ENCODE data around the gene SGMS1. TPM values are rescaled to one million over a fixed set of nuclear protein-coding genes. Genes with fewer than 3 reads are reported as not detected.

Gene SGMS1
- total and polyA plus RNA-seq, 4 donors = 15.8 to 142 (median 41.3) TPM

- H3K9ac ChIP-seq (ENCODE audit: insufficient read depth in 1 of 2, low read length in 2 of 2) = no peak overlapping the region
- H3K27me3 ChIP-seq (ENCODE audit: control insufficient read depth in 3 of 3, insufficient read depth in 3 of 3, low read length in 2 of 3) = no peaks in the 10 kb centered on the region
- 89% methylated on average over 4 of the region's 4 CpGs for WGBS, 2 donors
- no peak overlapping the region for H3K27ac ChIP-seq (ENCODE audit: low read depth in 1 of 2, low read length in 1 of 2)
- TF ChIP-seq CTCF (IDR thresholded peaks at IDR 0.05; ENCODE audit: control extremely low read depth, extremely low read depth) = no peak
- no peak for ATAC-seq (ENCODE audit: insufficient read depth, low FRiP score)
- H3K4me1 ChIP-seq (ENCODE audit: control insufficient read depth in 5 of 5, insufficient read depth in 5 of 5, low read length in 5 of 5) = peaks cover 0 to 7% (median 3%) of the 10 kb centered on the region in 5 donors
- no peaks in the 10 kb centered on the region for H3K9me3 ChIP-seq (ENCODE audit: control insufficient read depth in 4 of 4, insufficient read depth in 3 of 4, low read length in 3 of 4)
- no peak for DNase-seq
- H3K36me3 ChIP-seq (ENCODE audit: control insufficient read depth in 4 of 4, insufficient read depth in 4 of 4, low read length in 4 of 4) = peaks cover 19 to 41% (median 21%) of the 10 kb centered on the region in 4 donors
- H3K4me3 ChIP-seq = no peak overlapping the region
Measured at GRCh38 chr10:50309342-50309741, 314.4 kb downstream of the SGMS1 start.

- Histone ChIP-seq H3K4me3 (no peak overlapping the region), H3K27me3 (ENCODE audit: control insufficient read depth in 3 of 3, insufficient read depth in 3 of 3, low read length in 2 of 3) (no peaks in the 10 kb centered on the region), H3K36me3 (ENCODE audit: control insufficient read depth in 4 of 4, insufficient read depth in 4 of 4, low read length in 4 of 4) (peaks cover 3 to 25% (median 11%) of the 10 kb centered on the region in 4 donors), H3K4me1 (ENCODE audit: control insufficient read depth in 5 of 5, insufficient read depth in 5 of 5, low read length in 5 of 5) (no peaks in the 10 kb centered on the region), H3K27ac (ENCODE audit: low read depth in 1 of 2, low read length in 1 of 2) (no peak overlapping the region), H3K9ac (ENCODE audit: insufficient read depth in 1 of 2, low read length in 2 of 2) (no peak overlapping the region), H3K9me3 (ENCODE audit: control insufficient read depth in 4 of 4, insufficient read depth in 3 of 4, low read length in 3 of 4) (no peaks in the 10 kb centered on the region)
- 95 to 96% methylated on average over 8 of the region's 8 CpGs for WGBS, 2 donors
- DNase-seq (no peak), ATAC-seq (ENCODE audit: insufficient read depth, low FRiP score) (no peak)
- TF ChIP-seq CTCF (IDR thresholded peaks at IDR 0.05; ENCODE audit: control extremely low read depth, extremely low read depth) = no peak
Measured at GRCh38 chr10:50304660-50305059, 319.1 kb downstream of the SGMS1 start.

GRCh38 chr10:50299948-50300669, 323.6 kb downstream of the SGMS1 start:
- DNase-seq (no peak), ATAC-seq (ENCODE audit: insufficient read depth, low FRiP score) (no peak)
- H3K27me3 ChIP-seq (ENCODE audit: control insufficient read depth in 3 of 3, insufficient read depth in 3 of 3, low read length in 2 of 3) = no peaks in the 10 kb centered on the region
- H3K36me3 ChIP-seq (ENCODE audit: control insufficient read depth in 4 of 4, insufficient read depth in 4 of 4, low read length in 4 of 4) = no peaks in the 10 kb centered on the region
- no peak overlapping the region for H3K27ac ChIP-seq (ENCODE audit: low read depth in 1 of 2, low read length in 1 of 2)
- 95 to 100% methylated on average over 1 of the region's 1 CpG for WGBS, 2 donors
- no peak for TF ChIP-seq CTCF (IDR thresholded peaks at IDR 0.05; ENCODE audit: control extremely low read depth, extremely low read depth)
- no peaks in the 10 kb centered on the region for H3K4me1 ChIP-seq (ENCODE audit: control insufficient read depth in 5 of 5, insufficient read depth in 5 of 5, low read length in 5 of 5)
- H3K9ac ChIP-seq (ENCODE audit: insufficient read depth in 1 of 2, low read length in 2 of 2) = no peak overlapping the region
- H3K9me3 ChIP-seq (ENCODE audit: control insufficient read depth in 4 of 4, insufficient read depth in 3 of 4, low read length in 3 of 4) = no peaks in the 10 kb centered on the region
- no peak overlapping the region for H3K4me3 ChIP-seq

GRCh38 chr10:50295367-50295766, 328.4 kb downstream of the SGMS1 start:
- no peaks in the 10 kb centered on the region for H3K9me3 ChIP-seq (ENCODE audit: control insufficient read depth in 4 of 4, insufficient read depth in 3 of 4, low read length in 3 of 4)
- H3K4me3 ChIP-seq = no peak overlapping the region
- no peaks in the 10 kb centered on the region for H3K36me3 ChIP-seq (ENCODE audit: control insufficient read depth in 4 of 4, insufficient read depth in 4 of 4, low read length in 4 of 4)
- TF ChIP-seq CTCF (IDR thresholded peaks at IDR 0.05; ENCODE audit: control extremely low read depth, extremely low read depth) = no peak
- ATAC-seq (ENCODE audit: insufficient read depth, low FRiP score) = no peak
- 33 to 97% methylated on average over 1 of the region's 1 CpG for WGBS, 2 donors
- DNase-seq = no peak
- no peak overlapping the region for H3K9ac ChIP-seq (ENCODE audit: insufficient read depth in 1 of 2, low read length in 2 of 2)
- H3K27ac ChIP-seq (ENCODE audit: low read depth in 1 of 2, low read length in 1 of 2) = no peak overlapping the region
- H3K4me1 ChIP-seq (ENCODE audit: control insufficient read depth in 5 of 5, insufficient read depth in 5 of 5, low read length in 5 of 5) = no peaks in the 10 kb centered on the region
- no peaks in the 10 kb centered on the region for H3K27me3 ChIP-seq (ENCODE audit: control insufficient read depth in 3 of 3, insufficient read depth in 3 of 3, low read length in 2 of 3)

All from lung (tissue), 12 donors.